ENCODE measurements around the gene PSMG3. TPM values are rescaled to one million over a fixed set of nuclear protein-coding genes. Genes with fewer than 3 reads are reported as not detected.

Gene PSMG3
- total and polyA plus RNA-seq, 2 donors (not counting 3 experiments of a cell fraction or from before 2014, with no cell fraction given): 25.5 to 49.7 TPM

- H4K20me1 ChIP-seq (replicated peaks; ENCODE audit: control insufficient read depth, extremely low read depth, insufficient read depth, low read length): no peaks in the 10 kb centered on the region
- dilution Hi-C loops (cut with MboI; ENCODE audit: extremely low pct_ligation_motif_present, low sequenced_read_pairs): no loop called here
- no peak for TF ChIP-seq POLR2AphosphoS5 (IDR thresholded peaks at IDR 0.05; ENCODE audit: insufficient read depth, low read depth, low read length)
- no peak for TF ChIP-seq EZH2 (IDR thresholded peaks at IDR 0.05; ENCODE audit: borderline replicate concordance, low read depth, low read length, severe bottlenecking)
- no peak for TF ChIP-seq JUN (IDR thresholded peaks at IDR 0.05; ENCODE audit: borderline replicate concordance, insufficient read depth, insufficient read length, low read depth)
- no peak for TF ChIP-seq CTCF (IDR thresholded peaks at IDR 0.05; ENCODE audit: extremely low read depth in 1 of 2, insufficient read depth in 1 of 2, low read depth in 1 of 2, low read length in 2 of 2)
- no peak for TF ChIP-seq MAX (IDR thresholded peaks at IDR 0.05; ENCODE audit: insufficient read depth, insufficient read length)
- TF ChIP-seq FOS (IDR thresholded peaks at IDR 0.05; ENCODE audit: borderline replicate concordance, insufficient read depth, low read length): no peak
- TF ChIP-seq MYC (IDR thresholded peaks at IDR 0.05; ENCODE audit: low read depth, low read length): no peak
- TF ChIP-seq GATA2 (IDR thresholded peaks at IDR 0.05; ENCODE audit: insufficient read depth, insufficient read length, low read depth, low read length): no peak
- H3K27ac ChIP-seq (ENCODE audit: insufficient read depth, low read depth, low read length): no peak overlapping the region
- no peak overlapping the region for H3K4me2 ChIP-seq (ENCODE audit: insufficient read depth, low read length)
- no peak for DNase-seq (ENCODE audit: low read depth, low spot score)
- H3K9me1 ChIP-seq (replicated peaks; ENCODE audit: control insufficient read depth, extremely low read depth, insufficient read depth, low read length): no peaks in the 10 kb centered on the region
- ChIA-PET CTCF (interaction anchor here (0.6 to 1.2 kb wide), 2 partner anchors 22 to 31 kb away, joined by 3 read pairs; no protein-coding TSS in a partner anchor), POLR2A (no interaction called here)
- no peak overlapping the region for H2AFZ ChIP-seq (ENCODE audit: low read depth, low read length)
- no peaks in the 10 kb centered on the region for H3K4me1 ChIP-seq (ENCODE audit: control insufficient read depth, extremely low read depth, insufficient read depth, low read length)
- no peaks in the 10 kb centered on the region for H3K27me3 ChIP-seq (ENCODE audit: control insufficient read depth in 2 of 2, insufficient read depth in 2 of 2, low read length in 2 of 2)
- intact Hi-C loops (cut with micrococcal nuclease): no loop called here
- no TSS peak for BruUV-seq (replicated peaks)
- H3K79me2 ChIP-seq (ENCODE audit: control insufficient read depth, insufficient read depth, low read length): no peaks in the 10 kb centered on the region
- no peak for FAIRE-seq
- H3K4me3 ChIP-seq (replicated peaks in 1 of 3; ENCODE audit: insufficient read depth in 1 of 3, low read depth in 1 of 3, low read length in 3 of 3): no peak overlapping the region
- H3K9ac ChIP-seq (replicated peaks; ENCODE audit: extremely low read depth, insufficient read depth, low read length): no peak overlapping the region
- no peaks in the 10 kb centered on the region for H3K9me3 ChIP-seq (replicated peaks; ENCODE audit: control insufficient read depth, insufficient read depth, low read length)
- no peaks in the 10 kb centered on the region for H3K36me3 ChIP-seq (ENCODE audit: control insufficient read depth in 2 of 2, extremely low read depth in 1 of 2, insufficient read depth in 2 of 2, low read length in 2 of 2)
These were observed 12.1 kb downstream of the PSMG3 start for GRCh38 chr7:1557771-1558170.
